Smooth muscle cell of the umbilical artery (primary cell): ENCODE results near the gene PRR27. TPM values are rescaled to one million over a fixed set of nuclear protein-coding genes. Genes with fewer than 3 reads are reported as not detected.

Experiments used
- total RNA-seq: library from RNA; depleted of rRNA; stranded (reverse); fragments of >200 nt; gene quantifications from 2 replicates; pipeline ENCODE4 v1.2.3, GENCODE V29; 2014

PRR27 gene
- total RNA-seq, result not detected in 2 replicates

DNA sequence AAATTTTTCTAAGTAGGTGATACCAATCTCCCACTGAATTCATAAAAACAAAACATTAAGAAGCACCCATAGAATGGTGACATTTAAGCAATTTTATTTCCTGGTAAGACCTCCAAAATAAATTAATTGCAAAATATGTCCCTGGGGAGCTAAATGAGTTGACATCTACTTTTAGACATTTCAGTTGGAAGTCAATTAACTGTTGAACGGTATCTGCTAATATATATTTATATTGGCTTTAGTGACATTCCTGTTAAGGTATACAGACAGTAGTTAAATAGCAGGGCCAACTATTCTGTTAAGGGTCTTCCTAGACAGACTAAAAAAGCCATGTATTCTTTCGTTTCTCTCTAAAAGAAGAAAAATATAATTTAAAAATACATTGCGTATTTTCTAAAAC is at the start of gene PRR27:
TSS of gene PRR27 (plus strand) at position 301 of the 400 bp plus-strand sequence. CDS start 139 bp downstream, outside the sequence.

DNA sequence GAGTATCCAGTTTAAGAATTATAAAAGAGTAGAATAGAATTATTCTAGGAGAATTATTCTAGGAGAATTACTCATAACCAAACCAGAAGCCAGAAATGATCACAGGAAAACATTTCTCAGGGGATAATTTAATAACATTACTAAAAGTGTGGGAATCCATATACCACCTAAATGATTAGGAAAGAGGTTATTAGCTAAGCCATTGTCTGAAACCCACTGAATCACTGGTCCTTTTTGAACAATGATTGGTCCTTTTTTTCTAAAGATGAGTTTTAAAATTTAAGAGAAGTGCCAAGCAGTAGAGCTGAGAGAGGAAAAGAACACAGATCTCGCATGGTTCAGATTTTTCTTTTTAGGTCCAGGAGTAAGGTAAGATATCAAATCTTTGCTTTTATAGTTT is 41.4 kb downstream of the PRR27 start, which contains the start of gene ODAM:
TSS of gene ODAM (plus strand) at position 301 of the 400 bp plus-strand sequence. CDS start 819 bp downstream, outside the sequence.

Other genes with a start within 250 kb of the PRR27 start
- not detected in 2 replicates for gene CSN1S1, start 223.2 kb upstream of the PRR27 start, total RNA-seq
- not detected in 2 replicates for gene CSN2, start 188.5 kb upstream of the PRR27 start, total RNA-seq
- not detected in 2 replicates for gene STATH, start 158.3 kb upstream of the PRR27 start, total RNA-seq
- not detected in 2 replicates for gene HTN3, start 125.8 kb upstream of the PRR27 start, total RNA-seq
- not detected in 2 replicates for gene HTN1, start 103.8 kb upstream of the PRR27 start, total RNA-seq
- gene ODAM, start 41.5 kb downstream of the PRR27 start, total RNA-seq, result 0.42 TPM in 1 of 2 replicates, not detected in the other
- gene FDCSP, start 71.9 kb downstream of the PRR27 start, total RNA-seq, result 0.59 TPM in 1 of 2 replicates, not detected in the other
- gene CSN3, start 88.4 kb downstream of the PRR27 start, total RNA-seq, result not detected in 2 replicates
- not detected in 2 replicates for gene CABS1, start 180.7 kb downstream of the PRR27 start, total RNA-seq
- not detected in 2 replicates for gene SMR3A, start 206.5 kb downstream of the PRR27 start, total RNA-seq
- gene SMR3B, start 228.9 kb downstream of the PRR27 start, total RNA-seq, result not detected in 2 replicates
- not detected in 2 replicates for gene OPRPN, start 243.7 kb downstream of the PRR27 start, total RNA-seq